Mesenchymal stem cell (in vitro differentiated cells and primary cell): Measurements from ENCODE around the gene WNT2. TPM values are rescaled to one million over a fixed set of nuclear protein-coding genes. Genes with fewer than 3 reads are reported as not detected.

Experiments
- DNase-seq: peaks from one replicate; pipeline ENCODE4 v3.0.0-alpha.2; 2013
- H2AFZ ChIP-seq: one replicate; pipeline ENCODE4 v1.6.1; 2013; ENCODE audit warnings: low read depth, mild to moderate bottlenecking, control low read depth, inconsistent platforms, low read length, moderate library complexity
- H2AK5ac ChIP-seq: 2 replicates; pipeline ENCODE4 v1.6.1; 2013; ENCODE audit warnings: low read length, moderate library complexity, mild to moderate bottlenecking, inconsistent platforms; ENCODE audit not compliant: severe bottlenecking
- H2BK120ac ChIP-seq: one replicate; pipeline ENCODE4 v1.6.1; 2013; ENCODE audit warnings: low read depth, mild to moderate bottlenecking, inconsistent platforms, low read length, moderate library complexity
- H2BK12ac ChIP-seq, 2 experiments: one replicate each; pipeline ENCODE4 v1.6.1; 2013; ENCODE audit warnings: inconsistent platforms in 2 of 2, low read length in 2 of 2, mild to moderate bottlenecking in 2 of 2, moderate library complexity in 2 of 2, control low read depth in 1 of 2
- H2BK15ac ChIP-seq: one replicate; pipeline ENCODE4 v1.6.1; 2013; ENCODE audit warnings: mild to moderate bottlenecking, low read depth, inconsistent platforms; ENCODE audit not compliant: poor library complexity, severe bottlenecking
- H2BK5ac ChIP-seq: 2 replicates; pipeline ENCODE4 v1.6.1; 2013; ENCODE audit warnings: low read depth, mild to moderate bottlenecking, low read length, control low read depth, inconsistent platforms; ENCODE audit not compliant: poor library complexity, severe bottlenecking
- H3K14ac ChIP-seq, 2 experiments: one replicate each; pipeline ENCODE4 v1.6.1; 2013; ENCODE audit warnings: inconsistent platforms in 2 of 2, low read length in 2 of 2, control low read depth in 1 of 2, mild to moderate bottlenecking in 1 of 2, moderate library complexity in 1 of 2
- H3K18ac ChIP-seq, 2 experiments: one replicate each; pipeline ENCODE4 v1.6.1; 2013; ENCODE audit warnings: inconsistent platforms in 2 of 2, low read length in 2 of 2, control low read depth in 1 of 2, low read depth in 1 of 2, mild to moderate bottlenecking in 1 of 2
- H3K23ac ChIP-seq, 2 experiments: one replicate each; pipeline ENCODE4 v1.6.1; 2013; ENCODE audit warnings: inconsistent platforms in 2 of 2, low read length in 2 of 2, mild to moderate bottlenecking in 2 of 2, moderate library complexity in 2 of 2, control low read depth in 1 of 2
- H3K27ac ChIP-seq: 2 replicates; pipeline ENCODE4 v1.5.1; 2013; ENCODE audit warnings: mild to moderate bottlenecking, moderate library complexity, low read length, control low read depth, inconsistent platforms; ENCODE audit not compliant: poor library complexity, severe bottlenecking
- H3K27me3 ChIP-seq, 2 experiments: 2 replicates each; pipeline versions ENCODE4 v1.6.1 to v1.7.0; 2013; ENCODE audit warnings: low read length in 2 of 2, mild to moderate bottlenecking in 2 of 2, moderate library complexity in 2 of 2, control low read depth in 1 of 2, inconsistent platforms in 1 of 2; ENCODE audit not compliant: control insufficient read depth in 1 of 2, insufficient read depth in 1 of 2
- H3K36me3 ChIP-seq, 2 experiments: 2 replicates each; pipeline versions ENCODE4 v1.6.1 to v1.7.0; 2013; ENCODE audit warnings: low read length in 2 of 2, control low read depth in 1 of 2, inconsistent platforms in 1 of 2, low read depth in 1 of 2, mild to moderate bottlenecking in 1 of 2; ENCODE audit not compliant: insufficient read depth in 2 of 2, control insufficient read depth in 1 of 2
- H3K4ac ChIP-seq, 2 experiments: one replicate each; pipeline ENCODE4 v1.6.1; 2013; ENCODE audit warnings: inconsistent platforms in 2 of 2, low read length in 2 of 2, mild to moderate bottlenecking in 2 of 2, moderate library complexity in 2 of 2, control low read depth in 1 of 2, low read depth in 1 of 2
- H3K4me1 ChIP-seq: 2 replicates; pipeline ENCODE4 v1.6.1; 2013; ENCODE audit warnings: low read depth, low read length, control low read depth; ENCODE audit not compliant: control insufficient read depth, insufficient read depth
- H3K4me2 ChIP-seq: 2 replicates; pipeline ENCODE4 v1.6.1; 2013; ENCODE audit warnings: low read length, mild to moderate bottlenecking, inconsistent platforms; ENCODE audit not compliant: poor library complexity, severe bottlenecking
- H3K4me3 ChIP-seq, 2 experiments: 2 replicates each; pipeline versions ENCODE4 v1.5.1 to v1.7.0; 2013; ENCODE audit warnings: low read length in 2 of 2, mild to moderate bottlenecking in 2 of 2, control low read depth in 1 of 2, low read depth in 1 of 2; ENCODE audit not compliant: insufficient read depth in 1 of 2
- H3K79me1 ChIP-seq: replicated peaks from 2 replicates; pipeline ENCODE4 v1.6.1; 2013; ENCODE audit warnings: mild to moderate bottlenecking, control low read depth, low read length, inconsistent platforms; ENCODE audit not compliant: poor library complexity, severe bottlenecking
- H3K9ac ChIP-seq: 2 replicates; pipeline ENCODE4 v1.7.0; 2013; ENCODE audit warnings: mild to moderate bottlenecking, low read length, moderate library complexity
- H3K9me3 ChIP-seq: 2 replicates; pipeline ENCODE4 v1.7.0; 2013; ENCODE audit warnings: mild to moderate bottlenecking, low read length; ENCODE audit not compliant: control insufficient read depth
- H4K8ac ChIP-seq: one replicate; pipeline ENCODE4 v1.6.1; 2013; ENCODE audit warnings: inconsistent platforms, mild to moderate bottlenecking, low read length, moderate library complexity
- H4K91ac ChIP-seq: one replicate; pipeline ENCODE4 v1.6.1; 2013; ENCODE audit warnings: mild to moderate bottlenecking, low read length, inconsistent platforms
- WGBS: methylation state at CpG from one replicate; pipeline ENCODE4 v1.1.7; 2013; ENCODE audit warnings: mixed read lengths; 5-methylcytosine and 5-hydroxymethylcytosine counted together
- polyA plus RNA-seq, 2 experiments: library from polyadenylated mRNA; stranded (reverse); fragments of 200-250 nt; gene quantifications; one replicate each; pipeline ENCODE4 v1.2.3, GENCODE V29; 2013

WNT2 gene
- polyA plus RNA-seq (2013, experiment 1 of 2), result 0.15 TPM
- polyA plus RNA-seq (2013, experiment 2 of 2), result 0.21 TPM

GRCh38 chr7:117322741-117323304 lies at the start of gene WNT2:
Gene WNT2 (minus strand): TSS chr7:117323058. CDS start chr7:117322989, 69 bp downstream.
- H3K36me3 ChIP-seq, result peaks cover 0 to 3% of the 10 kb centered on the region in 2 experiments
- H3K18ac ChIP-seq, result no peak within 1 kb of the TSS
- no peak within 1 kb of the TSS for H4K91ac ChIP-seq
- H3K27me3 ChIP-seq, result peaks cover 16 to 27% of the 10 kb centered on the region in 2 experiments
- H3K9ac ChIP-seq, result peak within 1 kb of the TSS; percentile 57
- H2BK5ac ChIP-seq, result no peak within 1 kb of the TSS
- peaks cover 22% of the 10 kb centered on the region for H3K4me1 ChIP-seq
- peaks cover 11% of the 10 kb centered on the region for H3K9me3 ChIP-seq
- peak within 1 kb of the TSS; percentile 32 for H4K8ac ChIP-seq
- no peak within 1 kb of the TSS for H3K14ac ChIP-seq
- WGBS, result 4% methylated on average over 56 of the region's 60 CpGs
- no peak within 1 kb of the TSS for H2AK5ac ChIP-seq
- no peak within 1 kb of the TSS for H3K27ac ChIP-seq
- peak within 1 kb of the TSS; percentile 33 for H2BK15ac ChIP-seq
- DNase-seq, result no peak
- H3K4me2 ChIP-seq, result peak within 1 kb of the TSS; percentile 91
- no peak within 1 kb of the TSS for H2BK12ac ChIP-seq
- no peaks in the 10 kb centered on the region for H3K79me1 ChIP-seq
- H3K4me3 ChIP-seq, result peak within 1 kb of the TSS; percentile 61 to 80
- H3K4ac ChIP-seq, result no peak within 1 kb of the TSS
- H2AFZ ChIP-seq, result peak within 1 kb of the TSS; percentile 80
- H3K23ac ChIP-seq, result no peak within 1 kb of the TSS
- no peak within 1 kb of the TSS for H2BK120ac ChIP-seq

GRCh38 chr7:117372073-117372472 lies 49.2 kb upstream of the WNT2 start:
- Histone ChIP-seq H3K18ac (no peak overlapping the region), H3K14ac (no peak overlapping the region), H4K91ac (no peak overlapping the region), H3K4ac (no peak overlapping the region), H3K23ac (no peak overlapping the region), H2BK12ac (no peak overlapping the region), H2AFZ (no peak overlapping the region), H4K8ac (no peak overlapping the region), H3K4me1 (peaks cover 1% of the 10 kb centered on the region), H2BK120ac (no peak overlapping the region), H2AK5ac (no peak overlapping the region), H3K27ac (no peak overlapping the region), H3K4me2 (no peak overlapping the region), H3K4me3 (no peak overlapping the region), H3K9me3 (no peaks in the 10 kb centered on the region), H3K36me3 (no peaks in the 10 kb centered on the region), H2BK15ac (no peak overlapping the region), H2BK5ac (no peak overlapping the region), H3K9ac (no peak overlapping the region), H3K27me3 (no peaks in the 10 kb centered on the region), H3K79me1 (no peaks in the 10 kb centered on the region)
- WGBS, result no CpG with 5 or more reads among the region's 1 CpG
- DNase-seq, result no peak

GRCh38 chr7:117364339-117365080 lies 41.7 kb upstream of the WNT2 start:
- H2AK5ac ChIP-seq, result no peak overlapping the region
- H4K91ac ChIP-seq, result no peak overlapping the region
- no peak overlapping the region for H3K9ac ChIP-seq
- no peak overlapping the region for H2BK5ac ChIP-seq
- no peak overlapping the region for H2BK120ac ChIP-seq
- H3K27me3 ChIP-seq, result no peaks in the 10 kb centered on the region
- DNase-seq, result no peak
- no peak overlapping the region for H3K4ac ChIP-seq
- no peak overlapping the region for H2BK12ac ChIP-seq
- H3K23ac ChIP-seq, result no peak overlapping the region
- H3K9me3 ChIP-seq, result no peaks in the 10 kb centered on the region
- H3K36me3 ChIP-seq, result no peaks in the 10 kb centered on the region
- H3K4me2 ChIP-seq, result no peak overlapping the region
- no peak overlapping the region for H4K8ac ChIP-seq
- H3K27ac ChIP-seq, result no peak overlapping the region
- no peak overlapping the region for H2AFZ ChIP-seq
- H2BK15ac ChIP-seq, result no peak overlapping the region
- H3K4me1 ChIP-seq, result no peaks in the 10 kb centered on the region
- no peaks in the 10 kb centered on the region for H3K79me1 ChIP-seq
- no peak overlapping the region for H3K4me3 ChIP-seq
- H3K18ac ChIP-seq, result no peak overlapping the region
- no peak overlapping the region for H3K14ac ChIP-seq

GRCh38 chr7:117362294-117362888 lies 39.5 kb upstream of the WNT2 start:
- Histone ChIP-seq H2BK120ac (no peak overlapping the region), H3K27me3 (no peaks in the 10 kb centered on the region), H2AFZ (no peak overlapping the region), H3K4me2 (no peak overlapping the region), H4K91ac (no peak overlapping the region), H3K18ac (no peak overlapping the region), H4K8ac (no peak overlapping the region), H2BK12ac (no peak overlapping the region), H3K4ac (no peak overlapping the region), H2BK15ac (no peak overlapping the region), H3K4me3 (no peak overlapping the region), H3K27ac (no peak overlapping the region), H3K9ac (no peak overlapping the region), H3K79me1 (no peaks in the 10 kb centered on the region), H3K4me1 (no peaks in the 10 kb centered on the region), H3K36me3 (no peaks in the 10 kb centered on the region), H3K23ac (no peak overlapping the region), H3K9me3 (no peaks in the 10 kb centered on the region), H3K14ac (no peak overlapping the region), H2BK5ac (no peak overlapping the region), H2AK5ac (no peak overlapping the region)
- DNase-seq, result no peak
